Measurements from ENCODE around the gene ZNF215. TPM values are rescaled to one million over a fixed set of nuclear protein-coding genes. Genes with fewer than 3 reads are reported as not detected.

Gene ZNF215
- total RNA-seq, 1 experiment from 2014 or later: 12.8 TPM

DNA sequence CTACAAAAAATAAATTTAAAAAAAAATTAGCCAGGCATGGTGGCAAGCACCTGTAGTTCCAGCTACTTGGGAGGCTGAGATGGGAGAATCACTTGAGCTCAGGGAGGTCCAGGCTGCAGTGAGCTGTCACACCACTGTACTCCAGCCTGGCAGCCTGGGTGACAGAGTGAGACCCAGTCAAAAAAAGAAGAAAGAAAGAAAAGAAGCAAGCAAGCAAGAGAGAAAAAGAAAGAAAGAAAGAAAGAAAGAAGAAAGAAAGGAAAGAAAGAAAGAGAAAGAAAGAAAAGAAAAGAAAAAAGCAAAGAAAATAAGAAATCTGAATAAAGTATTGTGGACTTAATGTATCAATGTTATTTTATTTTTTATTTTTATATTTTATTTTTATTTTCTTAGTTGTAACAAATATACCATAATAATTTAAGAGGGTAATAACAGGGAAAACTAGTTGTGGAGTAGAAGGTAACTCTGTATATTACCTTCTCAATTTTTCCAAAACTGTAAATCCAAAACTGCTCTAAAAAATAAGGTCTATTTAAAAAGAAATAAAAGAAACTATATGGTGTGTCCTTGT, 1.1 kb upstream of the ZNF215 start:
- no peak for DNase-seq (ENCODE audit: low read depth, low spot score)
- intact Hi-C loops (cut with micrococcal nuclease; ENCODE audit: unreplicated experiment): no loop called here
- no peak for TF ChIP-seq POLR2AphosphoS5 (IDR thresholded peaks at IDR 0.05; ENCODE audit: low read depth, low read length)
- TF ChIP-seq, protein P1, sequence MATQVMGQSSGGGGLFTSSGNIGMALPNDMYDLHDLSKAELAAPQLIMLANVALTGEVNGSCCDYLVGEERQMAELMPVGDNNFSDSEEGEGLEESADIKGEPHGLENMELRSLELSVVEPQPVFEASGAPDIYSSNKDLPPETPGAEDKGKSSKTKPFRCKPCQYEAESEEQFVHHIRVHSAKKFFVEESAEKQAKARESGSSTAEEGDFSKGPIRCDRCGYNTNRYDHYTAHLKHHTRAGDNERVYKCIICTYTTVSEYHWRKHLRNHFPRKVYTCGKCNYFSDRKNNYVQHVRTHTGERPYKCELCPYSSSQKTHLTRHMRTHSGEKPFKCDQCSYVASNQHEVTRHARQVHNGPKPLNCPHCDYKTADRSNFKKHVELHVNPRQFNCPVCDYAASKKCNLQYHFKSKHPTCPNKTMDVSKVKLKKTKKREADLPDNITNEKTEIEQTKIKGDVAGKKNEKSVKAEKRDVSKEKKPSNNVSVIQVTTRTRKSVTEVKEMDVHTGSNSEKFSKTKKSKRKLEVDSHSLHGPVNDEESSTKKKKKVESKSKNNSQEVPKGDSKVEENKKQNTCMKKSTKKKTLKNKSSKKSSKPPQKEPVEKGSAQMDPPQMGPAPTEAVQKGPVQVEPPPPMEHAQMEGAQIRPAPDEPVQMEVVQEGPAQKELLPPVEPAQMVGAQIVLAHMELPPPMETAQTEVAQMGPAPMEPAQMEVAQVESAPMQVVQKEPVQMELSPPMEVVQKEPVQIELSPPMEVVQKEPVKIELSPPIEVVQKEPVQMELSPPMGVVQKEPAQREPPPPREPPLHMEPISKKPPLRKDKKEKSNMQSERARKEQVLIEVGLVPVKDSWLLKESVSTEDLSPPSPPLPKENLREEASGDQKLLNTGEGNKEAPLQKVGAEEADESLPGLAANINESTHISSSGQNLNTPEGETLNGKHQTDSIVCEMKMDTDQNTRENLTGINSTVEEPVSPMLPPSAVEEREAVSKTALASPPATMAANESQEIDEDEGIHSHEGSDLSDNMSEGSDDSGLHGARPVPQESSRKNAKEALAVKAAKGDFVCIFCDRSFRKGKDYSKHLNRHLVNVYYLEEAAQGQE (IDR thresholded peaks at IDR 0.05; ENCODE audit: insufficient read depth in 1 of 2, low read depth in 2 of 2, low read length in 1 of 2): no peak
- BruUV-seq (replicated peaks): no TSS peak
- Histone ChIP-seq H3K4me3 (ENCODE audit: low read depth in 2 of 2, low read length in 2 of 2) (no peak overlapping the region), H3K4me1 (ENCODE audit: control insufficient read depth, insufficient read depth, low read length) (peaks cover 14% of the 10 kb centered on the region), H3K9me3 (ENCODE audit: control insufficient read depth, insufficient read depth, low read depth, low read length) (no peaks in the 10 kb centered on the region), H3K27ac (ENCODE audit: low read length) (peak overlapping the region; percentile 90; the same call in 1 of the 2 replicates), H3K27me3 (ENCODE audit: control insufficient read depth, insufficient read depth, low read length) (no peaks in the 10 kb centered on the region), H3K36me3 (ENCODE audit: control insufficient read depth, insufficient read depth, low read length) (peaks cover 3% of the 10 kb centered on the region; the same call in 1 of the 2 replicates)
- no peak for ATAC-seq
- in situ Hi-C loops (cut with HindIII; ENCODE audit: low pct_unique_long_range_greater_than_20kb, low sequenced_read_pairs): no loop called here
- CTCF ChIA-PET: interaction anchor here (0.6 kb wide), 2 partner anchors 44 to 647 kb away, joined by 3 to 4 read pairs; no protein-coding TSS in a partner anchor
- POLR2A ChIA-PET: no interaction called here

DNA sequence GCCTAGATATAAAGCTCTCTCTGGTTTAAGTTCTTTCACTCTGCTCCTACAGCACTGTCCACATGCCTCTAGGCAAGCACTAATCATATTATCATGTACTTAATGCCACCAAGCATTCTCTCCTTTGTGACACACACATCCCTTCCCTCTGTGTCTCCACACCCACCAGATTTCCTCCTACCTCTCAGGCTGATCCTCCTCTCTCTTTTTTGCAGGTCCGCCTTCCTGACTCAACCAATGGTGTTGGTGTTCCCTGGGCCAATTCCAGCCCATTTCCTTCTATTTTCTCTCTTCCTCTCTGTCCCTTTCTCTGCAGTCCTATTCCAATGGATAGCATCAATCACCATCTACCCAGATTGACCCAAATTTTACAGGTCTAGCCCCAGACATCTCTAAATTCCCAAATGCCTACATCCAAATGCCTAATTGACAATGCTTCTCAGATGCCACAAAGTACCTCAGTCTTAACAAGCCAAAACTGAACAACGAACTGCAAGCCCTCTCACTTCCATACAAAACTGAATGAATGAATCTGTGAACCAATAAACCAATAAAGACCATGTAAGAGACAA, 504 bp upstream of the ZNF215 start:
- DNase-seq (ENCODE audit: low read depth, low spot score) (peak; percentile 27), ATAC-seq (peak; percentile 47)
- POLR2A ChIA-PET: no interaction called here
- BruUV-seq (replicated peaks): no TSS peak
- H3K4me3 ChIP-seq (ENCODE audit: low read depth in 2 of 2, low read length in 2 of 2): peak overlapping the region; percentile 86 to 96
- in situ Hi-C loops (cut with HindIII; ENCODE audit: low pct_unique_long_range_greater_than_20kb, low sequenced_read_pairs): no loop called here
- peaks cover 3% of the 10 kb centered on the region; the same call in 1 of the 2 replicates for H3K36me3 ChIP-seq (ENCODE audit: control insufficient read depth, insufficient read depth, low read length)
- peak overlapping the region; percentile 90 for H3K27ac ChIP-seq (ENCODE audit: low read length)
- peaks cover 14% of the 10 kb centered on the region for H3K4me1 ChIP-seq (ENCODE audit: control insufficient read depth, insufficient read depth, low read length)
- CTCF ChIA-PET: interaction anchor here (0.6 kb wide), 1 partner anchor 646 kb away, joined by 3 read pairs; no protein-coding TSS in a partner anchor
- intact Hi-C loops (cut with micrococcal nuclease; ENCODE audit: unreplicated experiment): no loop called here
- TF ChIP-seq, protein P1 (IDR thresholded peaks at IDR 0.05; ENCODE audit: insufficient read depth in 1 of 2, low read depth in 2 of 2, low read length in 1 of 2): no peak
- TF ChIP-seq TCF7L2 (IDR thresholded peaks at IDR 0.05; ENCODE audit: low read depth, low read length): no peak
- TF ChIP-seq POLR2AphosphoS5 (IDR thresholded peaks at IDR 0.05; ENCODE audit: low read depth, low read length): no peak
- TF ChIP-seq SIN3A (IDR thresholded peaks at IDR 0.05; ENCODE audit: borderline replicate concordance, insufficient read depth, low read depth, low read length): no peak
- TF ChIP-seq, protein P2, sequence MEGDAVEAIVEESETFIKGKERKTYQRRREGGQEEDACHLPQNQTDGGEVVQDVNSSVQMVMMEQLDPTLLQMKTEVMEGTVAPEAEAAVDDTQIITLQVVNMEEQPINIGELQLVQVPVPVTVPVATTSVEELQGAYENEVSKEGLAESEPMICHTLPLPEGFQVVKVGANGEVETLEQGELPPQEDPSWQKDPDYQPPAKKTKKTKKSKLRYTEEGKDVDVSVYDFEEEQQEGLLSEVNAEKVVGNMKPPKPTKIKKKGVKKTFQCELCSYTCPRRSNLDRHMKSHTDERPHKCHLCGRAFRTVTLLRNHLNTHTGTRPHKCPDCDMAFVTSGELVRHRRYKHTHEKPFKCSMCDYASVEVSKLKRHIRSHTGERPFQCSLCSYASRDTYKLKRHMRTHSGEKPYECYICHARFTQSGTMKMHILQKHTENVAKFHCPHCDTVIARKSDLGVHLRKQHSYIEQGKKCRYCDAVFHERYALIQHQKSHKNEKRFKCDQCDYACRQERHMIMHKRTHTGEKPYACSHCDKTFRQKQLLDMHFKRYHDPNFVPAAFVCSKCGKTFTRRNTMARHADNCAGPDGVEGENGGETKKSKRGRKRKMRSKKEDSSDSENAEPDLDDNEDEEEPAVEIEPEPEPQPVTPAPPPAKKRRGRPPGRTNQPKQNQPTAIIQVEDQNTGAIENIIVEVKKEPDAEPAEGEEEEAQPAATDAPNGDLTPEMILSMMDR (IDR thresholded peaks at IDR 0.05): no peak
- no peaks in the 10 kb centered on the region for H3K9me3 ChIP-seq (ENCODE audit: control insufficient read depth, insufficient read depth, low read depth, low read length)
- H3K27me3 ChIP-seq (ENCODE audit: control insufficient read depth, insufficient read depth, low read length): no peaks in the 10 kb centered on the region
